ENCODE results near the gene NDUFA11.
"Not testable (repeated sequence)": the region's sequence is repeated elsewhere in the genome, so short reads cannot be mapped to it uniquely, and the experiment has no call there.

DNA sequence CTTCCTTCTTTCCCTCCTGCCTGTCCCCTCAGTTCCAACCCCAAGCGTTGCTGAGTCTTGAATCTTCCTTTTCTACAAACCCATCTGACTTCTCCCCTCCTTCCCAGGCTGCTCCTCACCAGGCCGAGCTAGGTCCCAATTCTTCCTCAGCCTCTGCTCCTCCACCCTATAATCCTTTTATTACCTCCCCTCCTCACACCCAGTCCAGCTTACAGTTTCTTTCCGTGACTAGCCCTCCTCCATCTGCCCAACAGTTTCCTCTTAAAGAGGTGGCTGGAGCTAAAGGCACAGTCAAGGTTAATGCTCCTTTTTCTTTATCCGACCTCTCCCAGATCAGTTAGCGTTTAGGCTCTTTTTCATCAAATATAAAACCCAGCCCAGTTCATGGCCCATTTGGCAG is 55.0 kb downstream of the NDUFA11 start:
- TF ChIP-seq, protein P1, sequence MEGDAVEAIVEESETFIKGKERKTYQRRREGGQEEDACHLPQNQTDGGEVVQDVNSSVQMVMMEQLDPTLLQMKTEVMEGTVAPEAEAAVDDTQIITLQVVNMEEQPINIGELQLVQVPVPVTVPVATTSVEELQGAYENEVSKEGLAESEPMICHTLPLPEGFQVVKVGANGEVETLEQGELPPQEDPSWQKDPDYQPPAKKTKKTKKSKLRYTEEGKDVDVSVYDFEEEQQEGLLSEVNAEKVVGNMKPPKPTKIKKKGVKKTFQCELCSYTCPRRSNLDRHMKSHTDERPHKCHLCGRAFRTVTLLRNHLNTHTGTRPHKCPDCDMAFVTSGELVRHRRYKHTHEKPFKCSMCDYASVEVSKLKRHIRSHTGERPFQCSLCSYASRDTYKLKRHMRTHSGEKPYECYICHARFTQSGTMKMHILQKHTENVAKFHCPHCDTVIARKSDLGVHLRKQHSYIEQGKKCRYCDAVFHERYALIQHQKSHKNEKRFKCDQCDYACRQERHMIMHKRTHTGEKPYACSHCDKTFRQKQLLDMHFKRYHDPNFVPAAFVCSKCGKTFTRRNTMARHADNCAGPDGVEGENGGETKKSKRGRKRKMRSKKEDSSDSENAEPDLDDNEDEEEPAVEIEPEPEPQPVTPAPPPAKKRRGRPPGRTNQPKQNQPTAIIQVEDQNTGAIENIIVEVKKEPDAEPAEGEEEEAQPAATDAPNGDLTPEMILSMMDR (conservative IDR thresholded peaks at IDR 0.05; ENCODE audit: low read length) = not testable (repeated sequence)
- TF ChIP-seq EZH2phosphoT487 (IDR thresholded peaks at IDR 0.05; ENCODE audit: borderline replicate concordance, low read depth, low read length) = not testable (repeated sequence)

Measured in OCI-LY7 (cell line).